AG09309 (cell line): Measurements from ENCODE around the gene ZMIZ1.
A peak's percentile ranks its signal among the peaks of the same experiment; 100 is the strongest.

Experiments
- DNase-seq: peaks from one replicate; pipeline ENCODE4 v3.0.0-alpha.2; 2010; ENCODE audit warnings: low read depth
- H3K4me3 ChIP-seq: 2 replicates; pipeline ENCODE4 v1.5.1; 2011; ENCODE audit warnings: mild to moderate bottlenecking, low read depth, low read length, moderate library complexity; ENCODE audit not compliant: control insufficient read depth
- TF ChIP-seq, protein P1 (sequence below): IDR thresholded peaks from 2 replicates; pipeline ENCODE4 v1.5.1; 2011; ENCODE audit warnings: mild to moderate bottlenecking, low read depth, low read length, inconsistent platforms; ENCODE audit not compliant: insufficient read depth, control insufficient read depth; ENCODE audit errors: missing control alignments

ZMIZ1 gene

DNA sequence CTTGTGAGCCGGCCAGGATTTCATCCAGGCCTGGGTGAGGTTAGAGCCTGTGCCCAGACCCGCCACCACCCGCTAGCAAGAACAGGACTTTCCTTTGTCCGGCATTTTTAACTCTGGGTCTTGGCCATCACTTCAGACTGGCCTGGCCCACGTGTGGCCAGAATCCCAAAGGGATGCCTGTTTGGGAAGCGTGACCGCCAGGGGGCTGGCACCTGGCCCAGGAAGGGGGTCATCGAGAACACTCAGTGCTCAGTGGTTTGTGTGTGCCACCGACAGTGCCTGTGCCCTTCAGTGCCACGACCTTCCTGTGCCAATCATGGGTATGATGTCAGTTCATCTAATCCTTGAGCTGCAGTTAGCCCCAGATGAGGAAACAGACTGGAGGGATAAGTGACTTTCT lies 85.0 kb downstream of the ZMIZ1 start:
- no peak overlapping the region for H3K4me3 ChIP-seq
- TF ChIP-seq, protein P1, sequence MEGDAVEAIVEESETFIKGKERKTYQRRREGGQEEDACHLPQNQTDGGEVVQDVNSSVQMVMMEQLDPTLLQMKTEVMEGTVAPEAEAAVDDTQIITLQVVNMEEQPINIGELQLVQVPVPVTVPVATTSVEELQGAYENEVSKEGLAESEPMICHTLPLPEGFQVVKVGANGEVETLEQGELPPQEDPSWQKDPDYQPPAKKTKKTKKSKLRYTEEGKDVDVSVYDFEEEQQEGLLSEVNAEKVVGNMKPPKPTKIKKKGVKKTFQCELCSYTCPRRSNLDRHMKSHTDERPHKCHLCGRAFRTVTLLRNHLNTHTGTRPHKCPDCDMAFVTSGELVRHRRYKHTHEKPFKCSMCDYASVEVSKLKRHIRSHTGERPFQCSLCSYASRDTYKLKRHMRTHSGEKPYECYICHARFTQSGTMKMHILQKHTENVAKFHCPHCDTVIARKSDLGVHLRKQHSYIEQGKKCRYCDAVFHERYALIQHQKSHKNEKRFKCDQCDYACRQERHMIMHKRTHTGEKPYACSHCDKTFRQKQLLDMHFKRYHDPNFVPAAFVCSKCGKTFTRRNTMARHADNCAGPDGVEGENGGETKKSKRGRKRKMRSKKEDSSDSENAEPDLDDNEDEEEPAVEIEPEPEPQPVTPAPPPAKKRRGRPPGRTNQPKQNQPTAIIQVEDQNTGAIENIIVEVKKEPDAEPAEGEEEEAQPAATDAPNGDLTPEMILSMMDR: no peak
- DNase-seq: no peak

DNA sequence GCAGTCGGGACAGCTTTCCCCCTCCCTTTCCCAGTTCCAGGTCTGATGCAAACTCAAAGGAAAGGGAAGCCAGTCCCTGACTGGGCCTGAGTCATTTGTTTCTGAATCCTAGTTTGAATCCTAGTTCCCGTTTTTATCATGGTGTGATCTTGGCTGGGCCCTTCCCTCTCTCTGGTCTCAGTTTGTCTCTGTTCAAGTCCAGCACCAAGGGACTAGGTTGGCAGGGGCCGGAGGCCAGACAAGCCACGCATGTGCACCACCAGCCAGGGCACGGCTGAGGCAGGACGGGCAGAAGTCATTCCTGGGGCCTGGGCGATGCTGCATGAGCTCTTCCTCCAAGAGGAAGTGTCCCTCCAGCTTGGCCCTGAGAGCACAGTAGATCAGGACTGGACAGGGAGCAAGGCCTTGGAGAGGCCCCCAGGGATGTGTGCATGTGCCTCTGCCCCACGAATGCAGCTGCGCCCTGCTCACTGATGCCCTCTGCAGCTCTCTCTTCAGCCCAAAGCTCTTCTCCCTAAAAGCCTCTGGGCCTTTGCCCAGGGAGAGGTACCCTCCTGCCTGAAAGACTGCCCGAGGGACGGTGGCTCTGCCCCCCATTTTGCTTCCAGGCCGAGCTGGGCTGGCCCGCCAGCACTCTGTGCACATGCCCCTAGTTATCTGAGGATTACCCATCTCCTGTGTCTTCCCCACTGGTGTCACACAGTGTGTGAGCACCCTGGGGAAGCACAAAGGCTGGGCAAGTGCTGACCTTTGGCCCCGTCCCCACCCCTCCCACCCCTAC lies 86.7 kb downstream of the ZMIZ1 start:
- no peak overlapping the region for H3K4me3 ChIP-seq
- no peak for DNase-seq
- TF ChIP-seq, protein P1: peak; percentile 13

DNA sequence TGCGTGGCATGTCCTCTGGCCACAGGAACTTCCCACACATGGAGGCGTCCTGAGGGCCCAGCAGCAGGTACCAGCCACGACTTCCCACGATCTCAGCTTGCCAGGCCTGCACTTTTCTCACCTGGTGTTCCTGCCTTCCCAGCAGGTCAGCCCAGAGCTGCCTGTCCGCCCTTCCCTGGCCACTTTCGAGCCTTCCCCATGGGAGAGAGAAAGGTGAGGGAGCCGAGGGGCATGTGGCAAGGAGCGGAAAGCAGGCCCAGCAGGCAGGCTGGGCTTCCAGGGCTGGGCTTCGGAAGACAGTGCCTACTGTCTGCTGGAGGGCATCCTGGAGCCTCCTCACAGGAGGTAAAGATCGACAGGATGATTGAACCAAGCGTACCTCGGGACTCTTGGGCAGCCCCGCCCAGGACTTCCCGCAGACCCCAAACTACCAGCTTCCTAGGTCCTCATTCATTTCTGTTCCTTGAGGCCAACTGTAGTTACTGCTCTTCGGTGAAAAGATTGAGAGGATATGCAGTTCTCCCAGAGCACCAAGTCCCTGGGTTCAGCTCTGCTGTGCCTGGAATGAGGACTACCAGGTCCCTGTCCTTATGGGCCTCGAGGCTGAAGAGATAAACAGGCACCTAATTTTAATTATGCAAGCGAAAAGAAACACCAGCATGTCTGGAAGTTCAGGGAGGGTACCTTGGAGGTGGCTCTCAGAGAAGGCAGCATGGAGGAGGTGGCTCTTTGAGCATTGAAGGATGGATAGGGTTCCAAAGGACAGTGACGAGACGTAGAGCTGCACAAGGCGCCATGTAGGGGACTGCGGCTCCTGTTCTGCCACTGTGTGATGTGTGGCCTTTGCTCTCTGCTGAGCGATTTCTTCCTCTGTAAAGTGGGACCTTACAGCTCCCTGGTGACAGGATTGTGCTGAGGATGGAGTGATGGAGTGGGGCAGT lies 87.8 kb downstream of the ZMIZ1 start:
- H3K4me3 ChIP-seq: no peak overlapping the region
- TF ChIP-seq, protein P1: no peak
- DNase-seq: no peak

DNA sequence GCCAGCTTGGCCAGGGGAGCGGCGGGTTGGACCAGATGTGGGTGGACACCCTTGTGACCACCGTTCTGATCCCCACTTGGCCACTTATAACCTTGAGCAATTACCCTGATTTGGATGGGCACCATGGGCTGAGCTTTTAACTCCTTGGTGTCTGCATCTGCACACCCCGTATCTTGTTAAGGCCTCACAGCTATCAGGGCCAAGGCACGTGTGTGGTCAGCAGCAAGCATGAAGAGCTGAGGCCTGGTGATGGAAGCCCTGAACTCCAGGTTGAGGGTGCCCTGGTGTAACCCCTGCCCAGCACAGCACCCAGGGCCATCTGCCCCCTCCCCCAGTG lies 89.2 kb downstream of the ZMIZ1 start:
- no peak for DNase-seq
- no peak overlapping the region for H3K4me3 ChIP-seq
- TF ChIP-seq, protein P1: no peak

DNA sequence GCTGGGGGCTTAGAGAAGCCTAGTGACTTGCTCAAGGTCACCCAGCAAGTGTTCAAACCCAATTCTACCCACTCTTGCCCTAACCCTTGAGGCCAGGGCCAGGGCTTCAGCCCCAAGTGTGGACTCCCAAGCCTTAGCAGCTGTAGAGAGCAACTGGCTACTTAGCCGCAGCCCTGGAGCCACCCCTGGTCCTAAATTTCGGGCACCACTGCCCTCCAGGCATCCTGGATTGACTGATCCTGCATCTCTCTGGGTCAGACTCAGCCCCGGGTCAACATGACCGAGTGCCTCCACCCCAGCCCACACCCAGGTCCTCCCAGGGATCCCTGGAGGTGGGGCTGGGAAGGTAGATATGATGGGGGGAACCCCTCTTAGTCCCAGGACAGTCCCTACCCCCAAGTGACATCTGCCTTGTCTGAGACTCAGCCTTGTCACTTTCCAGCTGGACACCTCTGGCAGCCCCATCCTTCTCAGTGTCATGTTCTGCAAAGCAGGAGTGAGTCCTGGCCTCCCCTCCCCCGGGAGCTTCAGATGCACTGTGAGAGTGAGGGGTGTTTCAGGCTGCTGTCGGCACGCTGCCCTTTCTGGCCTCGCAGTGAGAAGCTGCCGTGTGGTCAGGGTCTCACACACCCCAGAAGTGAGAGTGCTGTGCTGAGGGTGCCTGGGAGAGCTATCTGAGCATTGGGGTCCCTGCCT lies 89.8 kb downstream of the ZMIZ1 start:
- no peak overlapping the region for H3K4me3 ChIP-seq
- TF ChIP-seq, protein P1: no peak
- DNase-seq: no peak

DNA sequence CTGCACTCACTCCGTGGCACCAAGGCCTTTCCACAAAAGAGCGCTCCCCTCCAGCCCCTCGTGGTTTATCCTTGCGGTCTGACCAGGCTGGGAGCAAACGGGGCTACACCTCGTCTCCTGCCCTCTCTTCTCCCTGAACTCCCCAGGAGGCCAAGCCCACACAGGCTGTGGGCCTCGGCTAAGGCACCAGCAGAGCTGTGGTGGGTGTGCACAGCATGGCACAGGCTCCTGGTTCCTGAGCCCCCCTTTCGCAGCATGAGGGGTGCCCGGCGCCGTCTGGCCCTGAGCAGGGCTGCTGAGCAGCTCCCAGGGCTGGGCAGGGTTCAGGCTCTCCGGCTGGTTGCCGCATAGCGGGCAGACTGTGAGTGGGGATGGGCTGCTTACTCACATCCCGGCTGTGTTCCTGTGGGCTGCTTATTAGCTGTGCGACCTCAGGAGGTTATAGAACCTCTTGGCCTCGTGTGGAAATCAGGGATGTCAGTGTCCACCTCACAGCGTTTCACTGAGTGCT lies 90.4 kb downstream of the ZMIZ1 start:
- TF ChIP-seq, protein P1: no peak
- DNase-seq: no peak
- H3K4me3 ChIP-seq: no peak overlapping the region
